Panc1 (cell line): ENCODE results near the gene CHPT1.

Experiments used
- CTCF ChIP-seq: fragments of 450-650 bp; IDR thresholded peaks from 2 replicates; pipeline ENCODE4 v1.5.1; 2017; ENCODE audit warnings: mild to moderate bottlenecking
- POLR2AphosphoS5 ChIP-seq: IDR thresholded peaks from 2 replicates; pipeline ENCODE4 v1.6.1; 2012; ENCODE audit warnings: mild to moderate bottlenecking, low read depth, low read length, moderate library complexity
- SIN3A ChIP-seq: IDR thresholded peaks from 2 replicates; pipeline ENCODE4 v1.6.1; 2012; ENCODE audit warnings: low read depth, mild to moderate bottlenecking, low read length, moderate library complexity, borderline replicate concordance; ENCODE audit not compliant: insufficient read depth
- TCF7L2 ChIP-seq: IDR thresholded peaks from 2 replicates; pipeline ENCODE4 v1.6.1; 2011; ENCODE audit warnings: mild to moderate bottlenecking, low read depth, low read length, inconsistent platforms

DNA sequence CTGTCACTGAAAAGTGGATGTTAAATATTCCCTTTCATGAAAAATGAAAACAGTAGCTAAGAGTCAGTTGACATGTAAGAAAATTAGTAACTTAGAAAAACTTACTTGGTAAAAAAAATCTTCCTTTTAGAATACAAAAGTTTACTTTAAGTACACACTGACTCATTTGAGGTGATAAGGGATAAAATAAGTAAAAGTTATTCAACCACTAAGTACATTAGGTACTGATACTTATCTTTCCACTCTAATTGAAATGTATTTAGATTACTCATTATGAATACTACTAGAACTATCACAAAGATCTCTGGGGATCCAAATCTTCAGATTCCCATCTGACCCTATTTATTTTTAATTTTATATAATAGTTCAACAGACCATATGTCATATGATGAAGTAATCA is 29.7 kb downstream of the CHPT1 start:
- no peak for TF ChIP-seq CTCF
- no peak for TF ChIP-seq POLR2AphosphoS5
- no peak for TF ChIP-seq SIN3A
- TF ChIP-seq TCF7L2: no peak
